IPS DF 19.7 (cell line): ENCODE results near the gene TTC12.

Experiments used
- DNase-seq: peaks from one replicate; pipeline ENCODE4 v3.0.0-alpha.2; 2013; ENCODE audit warnings: low read depth, low spot score

TTC12 gene

GRCh38 chr11:113324250-113324649 is 9.9 kb downstream of the TTC12 start:
- no peak for DNase-seq

GRCh38 chr11:113329725-113330124 is 15.3 kb downstream of the TTC12 start:
- no peak for DNase-seq

DNA sequence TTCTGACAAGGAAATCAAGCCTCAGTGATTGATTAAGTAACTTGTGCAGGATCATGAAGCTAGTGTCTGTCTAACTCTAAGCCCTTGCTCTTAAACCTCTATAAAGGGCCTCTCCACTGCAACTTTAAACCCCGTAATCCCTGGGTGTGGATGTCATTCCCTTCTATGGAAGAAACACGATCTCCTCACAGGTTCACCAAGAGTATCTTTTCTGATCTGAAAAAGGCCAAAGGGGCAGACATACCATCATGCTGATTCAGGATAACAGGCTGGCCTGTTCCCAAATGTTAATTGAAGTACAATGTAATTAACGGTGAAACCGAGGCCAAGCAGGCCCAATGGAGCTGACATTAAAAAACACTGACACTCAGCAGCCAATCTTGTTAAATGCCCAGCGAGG is 17.1 kb downstream of the TTC12 start:
- no peak for DNase-seq

- no peak for DNase-seq
These were observed 17.6 kb downstream of the TTC12 start for GRCh38 chr11:113332023-113332422.

GRCh38 chr11:113332638-113333329 is 18.4 kb downstream of the TTC12 start:
- no peak for DNase-seq

DNA sequence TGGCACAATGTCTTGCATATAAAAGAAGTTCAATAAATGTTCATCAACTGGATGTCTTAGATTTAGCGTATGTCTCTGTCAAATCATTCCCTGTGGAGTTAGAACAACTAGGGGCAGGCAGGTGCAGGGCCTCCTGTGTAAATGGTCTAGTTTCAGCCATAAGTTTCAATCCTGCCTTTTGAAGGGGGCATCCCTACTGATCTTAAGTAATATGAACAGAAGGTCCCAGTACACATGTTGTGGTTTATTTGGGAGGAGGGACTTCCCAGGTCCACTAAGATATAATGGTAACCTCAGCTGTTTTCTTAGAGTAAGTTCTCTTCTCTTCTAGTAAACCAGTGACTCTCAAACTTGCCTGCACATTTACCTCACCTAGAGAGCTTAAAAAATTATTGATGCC is 19.8 kb downstream of the TTC12 start:
- no peak for DNase-seq

DNA sequence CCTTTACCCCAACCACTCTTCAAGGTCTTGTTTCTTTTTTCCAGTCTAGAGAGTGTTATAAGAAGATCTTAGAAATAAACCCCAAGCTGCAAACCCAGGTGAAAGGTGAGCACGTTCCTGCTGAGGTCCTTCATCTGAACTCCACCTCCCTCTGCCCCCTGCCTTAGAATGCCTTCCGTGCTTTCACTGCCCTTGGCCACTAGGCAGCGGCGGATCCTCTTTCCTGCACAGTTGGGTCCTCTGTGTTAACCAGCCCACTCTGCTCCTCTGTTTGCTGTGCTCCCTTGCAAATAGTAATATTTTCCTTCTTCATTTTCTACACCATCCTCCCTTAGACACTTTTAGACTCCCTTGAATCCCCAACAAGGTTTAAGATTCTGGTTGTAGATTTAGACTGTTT is 24.3 kb downstream of the TTC12 start:
- DNase-seq, result no peak

- DNase-seq, result no peak
These were observed 25.7 kb downstream of the TTC12 start for GRCh38 chr11:113339929-113340589.

DNA sequence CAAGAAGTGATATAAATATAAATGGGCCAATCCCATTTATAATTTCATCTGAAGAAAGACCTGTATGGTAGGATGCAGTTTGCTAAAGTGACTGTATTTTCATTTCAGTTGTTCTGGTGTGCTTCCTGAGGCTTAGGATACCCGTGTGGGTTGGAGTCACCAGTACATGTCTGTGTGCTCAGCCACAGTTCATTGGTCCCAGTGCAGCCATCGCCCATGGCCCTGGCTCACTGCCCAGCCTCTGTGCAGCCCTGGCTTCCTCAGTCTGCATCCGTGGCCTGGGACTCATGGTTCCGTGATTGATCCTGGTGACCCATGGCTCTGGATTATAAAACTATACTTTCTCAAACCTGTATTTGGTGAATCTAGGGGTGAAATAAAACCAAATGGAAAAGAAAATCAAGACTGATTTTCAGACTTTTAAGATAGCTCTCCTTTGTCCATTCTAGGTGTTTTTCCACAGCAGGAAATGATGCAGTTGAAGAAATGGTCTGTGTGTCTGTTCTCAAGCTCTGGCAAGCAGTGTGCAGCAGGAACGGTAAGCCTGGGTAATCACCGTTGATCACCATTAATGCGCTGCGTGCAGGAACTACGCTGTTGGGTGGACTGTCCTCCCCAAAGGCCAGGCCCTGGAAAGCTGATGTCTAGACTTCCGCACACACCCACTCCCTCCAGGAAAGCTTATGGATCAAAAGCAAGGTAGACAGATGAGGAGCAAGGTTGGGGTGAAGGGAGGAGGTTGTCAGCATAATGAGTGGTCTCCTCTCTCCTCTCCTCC is 27.2 kb downstream of the TTC12 start:
- DNase-seq, result no peak

DNA sequence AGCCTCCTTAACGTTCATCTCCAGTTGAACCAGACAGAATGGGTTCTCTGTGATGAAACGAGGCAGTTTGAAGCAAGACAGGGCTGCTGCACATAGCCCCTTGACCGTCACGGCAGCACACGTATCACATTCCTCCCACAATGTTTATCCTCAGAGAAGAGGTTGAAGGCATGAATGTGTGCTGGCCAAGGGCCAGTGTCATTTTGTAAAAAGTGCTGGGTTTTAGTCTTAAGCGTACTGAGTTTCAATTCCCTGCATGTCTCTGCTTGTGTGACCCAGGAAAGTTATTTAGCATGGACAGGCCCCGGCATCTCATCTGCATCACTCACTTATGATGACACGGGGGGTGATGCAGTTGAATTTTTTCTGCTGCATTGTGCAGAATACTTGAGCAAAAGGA is 31.6 kb downstream of the TTC12 start:
- no peak for DNase-seq

DNA sequence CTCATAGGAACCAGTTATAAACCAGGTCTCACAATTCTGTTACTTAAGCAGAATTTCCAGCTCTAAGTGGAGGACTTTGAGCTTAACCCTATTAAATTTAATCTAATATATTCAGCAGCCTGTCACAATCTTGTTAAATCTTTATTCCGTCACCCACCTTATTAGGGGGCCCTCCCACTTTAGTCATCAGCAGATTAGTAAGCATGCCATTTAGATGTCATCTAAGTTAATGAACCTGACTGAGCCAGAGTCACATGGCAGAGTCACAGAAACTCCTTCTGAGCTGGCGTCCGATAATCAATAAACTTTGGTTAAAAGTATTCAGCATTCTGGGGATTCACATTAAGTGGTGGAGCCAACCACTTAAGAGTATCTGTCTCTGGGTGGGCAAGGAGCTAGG is 35.1 kb downstream of the TTC12 start:
- DNase-seq, result no peak

DNA sequence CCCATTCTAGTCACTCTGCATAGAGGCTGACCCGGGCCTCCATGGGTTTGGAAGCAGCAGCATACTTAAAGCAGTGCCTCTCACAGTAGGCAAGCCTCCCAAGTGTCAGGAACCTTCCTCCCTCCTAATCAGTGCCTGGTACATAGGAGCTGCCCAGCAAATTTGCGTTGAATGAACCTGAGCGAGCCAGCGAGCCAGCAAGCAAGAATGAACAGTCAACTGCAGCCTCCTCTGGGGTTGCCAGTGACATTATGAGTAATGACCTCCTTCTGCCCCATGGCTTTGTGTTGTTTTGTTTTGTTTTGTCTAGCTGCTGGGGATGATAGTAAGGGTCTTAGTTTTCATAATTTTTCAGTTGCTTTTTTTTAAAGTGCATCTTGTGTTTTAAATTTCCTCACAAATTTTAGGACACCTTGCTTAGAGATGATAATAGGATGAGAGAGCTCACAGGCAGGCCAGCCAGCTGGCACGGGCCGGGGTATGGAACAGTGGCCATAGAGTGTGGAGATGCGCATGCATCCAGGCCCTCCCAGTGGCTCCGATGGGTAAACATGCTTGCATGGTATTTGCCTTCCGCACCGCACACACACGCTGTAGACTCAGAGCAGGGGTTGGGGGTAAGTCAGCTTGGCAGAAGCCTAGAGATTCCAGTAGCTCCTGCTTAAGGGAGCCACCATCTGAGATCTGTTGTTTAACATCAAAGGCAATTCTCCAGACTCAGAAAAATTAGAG is 36.1 kb downstream of the TTC12 start:
- DNase-seq, result no peak

DNA sequence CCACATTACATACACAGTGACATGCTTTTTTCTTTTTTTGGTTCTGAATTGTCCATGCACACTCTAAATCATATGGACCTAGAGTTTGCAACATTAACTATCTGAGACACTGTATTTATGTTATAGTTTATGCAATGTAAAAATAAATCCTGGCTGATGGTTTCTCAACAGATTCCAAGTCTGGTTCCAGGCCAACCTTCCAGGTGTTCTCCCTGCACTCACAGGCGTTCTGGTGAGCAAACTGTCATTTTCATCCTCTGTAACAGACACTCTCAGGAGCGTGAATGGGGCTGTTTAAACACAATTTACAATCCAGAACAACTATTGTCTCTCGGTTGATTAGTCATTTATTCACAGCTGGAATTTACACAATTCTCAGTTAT is 36.7 kb downstream of the TTC12 start:
- no peak for DNase-seq

DNA sequence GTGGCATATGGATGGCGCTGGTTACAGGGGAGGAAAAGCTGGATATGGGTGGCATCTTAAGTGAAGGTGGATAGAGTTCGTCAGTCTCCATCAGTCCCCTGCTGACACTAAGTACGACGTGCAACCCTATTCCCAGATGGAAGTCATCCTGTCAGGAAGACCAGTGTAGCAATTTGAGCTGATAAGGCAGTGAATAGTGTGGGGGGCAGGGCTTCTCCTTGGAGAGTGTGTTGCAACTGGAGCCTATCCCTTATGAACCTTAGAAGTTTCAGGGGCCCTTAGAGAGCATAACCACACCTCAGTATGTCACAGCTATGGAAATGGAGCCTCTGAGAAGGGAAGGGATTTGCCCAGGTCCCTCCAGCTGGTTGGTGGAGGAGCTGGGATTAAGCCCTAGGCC is 37.1 kb downstream of the TTC12 start:
- DNase-seq, result no peak

DNA sequence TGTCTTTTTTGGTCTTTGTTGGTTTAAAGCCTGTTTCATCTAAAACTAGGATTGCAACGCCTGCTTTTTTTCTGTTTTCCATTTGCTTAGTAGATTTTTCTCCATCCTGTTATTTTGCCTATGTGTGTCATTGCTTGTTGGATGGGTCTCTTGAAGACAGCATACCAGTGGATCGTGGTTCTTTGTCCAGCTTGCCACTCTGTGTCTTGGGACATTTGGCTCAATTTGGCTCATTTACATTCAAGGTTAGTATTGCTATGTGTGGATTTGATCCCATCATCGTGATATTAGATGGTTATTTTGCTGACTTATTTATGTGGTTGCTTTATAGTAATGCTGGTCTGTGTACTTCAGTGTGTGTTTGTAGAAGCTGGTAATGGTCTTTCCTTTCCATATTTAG is 41.8 kb downstream of the TTC12 start:
- DNase-seq, result no peak

DNA sequence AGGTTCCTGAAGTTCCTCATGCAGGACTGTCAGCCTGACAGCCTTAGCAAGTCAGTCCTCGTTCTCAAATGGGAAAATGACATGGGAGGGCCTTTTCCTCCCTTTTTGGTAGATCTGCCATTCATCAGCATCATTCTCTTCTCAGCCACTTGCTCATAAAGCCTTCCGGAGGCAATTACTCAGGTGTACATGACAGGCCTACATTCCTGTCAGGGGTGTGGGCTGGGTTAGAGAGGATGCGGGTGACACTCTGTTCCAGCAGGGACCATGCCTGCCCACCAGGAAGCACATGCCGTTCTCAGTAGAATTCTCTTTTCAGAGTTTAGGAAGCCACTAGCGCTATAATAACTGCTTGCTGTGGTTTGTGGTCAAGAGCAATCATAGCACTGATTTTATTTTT is 49.0 kb downstream of the TTC12 start:
- no peak for DNase-seq

DNA sequence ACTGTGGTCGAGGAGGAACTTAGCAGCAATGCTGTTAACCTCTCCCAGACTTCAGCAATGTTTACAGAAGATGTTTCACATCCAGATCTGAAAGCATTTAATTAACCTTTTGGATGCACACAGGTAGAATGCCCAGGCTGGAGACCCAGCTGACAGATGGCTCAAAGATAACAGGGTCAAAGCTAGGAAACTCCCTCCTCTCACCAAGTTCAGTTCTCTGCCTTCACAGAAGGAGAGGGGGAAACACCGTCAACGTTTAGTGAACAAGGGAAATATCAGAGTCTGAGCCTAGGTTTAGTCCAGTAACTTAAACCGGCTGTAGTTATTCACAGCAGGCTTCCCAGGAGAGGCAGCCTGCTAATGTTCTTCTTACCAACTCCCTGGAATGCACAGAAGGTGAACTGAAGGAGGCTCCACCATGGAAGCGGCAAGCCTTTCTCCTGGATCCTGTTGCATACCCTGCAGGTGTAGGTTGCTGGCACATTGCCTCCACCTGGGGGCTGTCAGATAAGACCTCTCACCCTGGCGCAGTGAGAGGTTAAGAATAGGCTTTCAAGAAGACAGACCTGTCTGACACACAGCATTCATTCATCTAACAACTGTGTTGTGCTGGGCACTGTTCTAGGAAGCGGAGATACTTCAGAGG is 49.7 kb downstream of the TTC12 start:
- DNase-seq, result no peak

GRCh38 chr11:113365895-113366294 is 51.5 kb downstream of the TTC12 start:
- no peak for DNase-seq

GRCh38 chr11:113369411-113369810 is 55.0 kb downstream of the TTC12 start:
- DNase-seq, result no peak

DNA sequence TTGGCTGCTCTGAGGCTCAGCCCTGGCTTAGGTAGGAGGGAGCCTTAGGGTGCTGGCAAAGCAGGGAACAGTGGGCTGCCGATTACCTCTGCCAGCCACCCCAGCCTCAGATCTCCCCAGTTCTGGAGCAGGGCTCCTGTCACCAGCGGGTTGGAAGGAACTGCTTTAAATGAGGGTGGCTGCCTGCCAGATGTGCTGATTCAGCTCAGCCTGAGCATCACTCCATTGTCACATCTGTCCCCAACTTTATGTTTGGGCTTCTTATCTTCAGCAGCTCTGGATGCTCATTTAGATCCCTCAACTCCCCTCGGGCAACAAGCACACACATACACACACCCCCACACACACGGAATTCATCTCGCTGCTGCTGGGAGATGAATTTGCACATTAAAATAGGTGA is 56.3 kb downstream of the TTC12 start:
- DNase-seq, result no peak

GRCh38 chr11:113372309-113372708 is 57.9 kb downstream of the TTC12 start:
- DNase-seq, result no peak

- DNase-seq, result no peak
These were observed 58.9 kb downstream of the TTC12 start for GRCh38 chr11:113373306-113373705.
